B cell (primary cell): ENCODE data around the gene SLC24A3. TPM values are rescaled to one million over a fixed set of nuclear protein-coding genes. Genes with fewer than 3 reads are reported as not detected.

ENCODE experiments used
- ATAC-seq: fragments of 200-7000 bp; cut with Tn5 transposase; one replicate; pipeline ENCODE4 v1.10.0; 2021; ENCODE audit warnings: low read depth, mild to moderate bottlenecking, moderate number of reproducible peaks, moderate library complexity
- CTCF ChIA-PET: fragments of 350-600 bp; sonication (Branson Sonifier 250); formaldehyde crosslinking; loops from one replicate; lab custom pipeline; 2021; ENCODE audit warnings: antibody characterized with exemption, inconsistent platforms; lab: Charles Lee
- POLR2A ChIA-PET: fragments of 350-600 bp; sonication (Branson Sonifier 250); formaldehyde crosslinking; loops from one replicate; lab custom pipeline; 2021; ENCODE audit warnings: antibody characterized with exemption; lab: Charles Lee
- DNase-seq: peaks from one replicate; pipeline ENCODE4 v3.0.0; 2013
- H2AFZ ChIP-seq: 2 replicates; pipeline ENCODE4 v1.6.1; 2012; ENCODE audit warnings: mild to moderate bottlenecking, low read depth, low read length; ENCODE audit not compliant: insufficient read depth, poor library complexity, severe bottlenecking
- H3K27ac ChIP-seq, 2 donors: 1 replicate in 1 of 2; 2 replicates in 1 of 2; pipeline ENCODE4 v1.5.1; 2012 to 2013; ENCODE audit warnings: low read length in 2 of 2, mild to moderate bottlenecking in 2 of 2, moderate library complexity in 1 of 2
- H3K27me3 ChIP-seq, 4 experiments: fragments of 200-600 bp in 1 of 4; sonication (generic) in 1 of 4; replicated peaks in 1 of 4; 1 replicate in 2 of 4; 2 replicates in 2 of 4; pipeline versions ENCODE4 v1.6.1 to v1.7.0; 2013 to 2016; ENCODE audit warnings: low read length in 3 of 4, mild to moderate bottlenecking in 2 of 4, mixed read lengths in 1 of 4, moderate library complexity in 1 of 4; ENCODE audit not compliant: insufficient read depth in 4 of 4, control insufficient read depth in 3 of 4; ENCODE audit errors: control extremely low read depth in 1 of 4
- H3K36me3 ChIP-seq, 2 experiments: replicated peaks in 1 of 2; 1 replicate in 1 of 2; 2 replicates in 1 of 2; pipeline versions ENCODE4 v1.6.1 to v1.7.1; 2013; ENCODE audit warnings: low read length in 1 of 2; ENCODE audit not compliant: insufficient read depth in 2 of 2, control insufficient read depth in 1 of 2; ENCODE audit errors: control extremely low read depth in 1 of 2, extremely low read depth in 1 of 2
- H3K4me1 ChIP-seq, 2 donors: fragments of 200-600 bp in 1 of 2; sonication (generic) in 1 of 2; 1 replicate in 1 of 2; 2 replicates in 1 of 2; pipeline versions ENCODE4 v1.5.1 to v1.6.1; 2013 to 2017; ENCODE audit warnings: low read length in 2 of 2; ENCODE audit not compliant: control insufficient read depth in 2 of 2, insufficient read depth in 2 of 2
- H3K4me2 ChIP-seq: replicated peaks from 2 replicates; pipeline ENCODE3; 2012; ENCODE audit warnings: mild to moderate bottlenecking, low read depth, low read length; ENCODE audit not compliant: poor library complexity, severe bottlenecking
- H3K4me3 ChIP-seq, 5 experiments: fragments of 200-600 bp in 1 of 5; sonication (generic) in 1 of 5; 1 replicate in 3 of 5; 2 replicates in 2 of 5; pipeline versions ENCODE4 v1.5.1 to v1.7.0; 2011 to 2016; ENCODE audit warnings: low read length in 4 of 5, mild to moderate bottlenecking in 4 of 5, low read depth in 2 of 5, control low read depth in 1 of 5, moderate library complexity in 1 of 5; ENCODE audit not compliant: insufficient read depth in 1 of 5; ENCODE audit errors: control extremely low read depth in 1 of 5, extremely low read depth in 1 of 5
- H3K79me2 ChIP-seq: fragments of 200-600 bp; sonication (generic); one replicate; pipeline ENCODE4 v1.6.0; 2016; ENCODE audit warnings: low read length; ENCODE audit not compliant: control insufficient read depth, insufficient read depth
- H3K9ac ChIP-seq: fragments of 200-600 bp; sonication (generic); 2 replicates; pipeline ENCODE4 v1.6.1; 2017; ENCODE audit warnings: mild to moderate bottlenecking, low read length, moderate library complexity
- H3K9me3 ChIP-seq, 3 donors: one replicate each; pipeline versions ENCODE4 v1.6.1 to v1.7.1; 2013; ENCODE audit warnings: low read length in 2 of 3; ENCODE audit not compliant: control insufficient read depth in 2 of 3, insufficient read depth in 1 of 3; ENCODE audit errors: control extremely low read depth in 1 of 3
- H4K20me1 ChIP-seq: 2 replicates; pipeline ENCODE4 v1.6.0; 2012; ENCODE audit warnings: mild to moderate bottlenecking, low read length; ENCODE audit not compliant: insufficient read depth, control insufficient read depth, poor library complexity, severe bottlenecking
- H3K27ac Mint-ChIP-seq: one replicate; pipeline ENCODE4 v1.8.0; 2021; ENCODE audit warnings: mixed read lengths
- H3K27me3 Mint-ChIP-seq: one replicate; pipeline ENCODE4 v1.8.0; 2021; ENCODE audit warnings: mixed read lengths
- H3K4me1 Mint-ChIP-seq: one replicate; pipeline ENCODE4 v1.8.0; 2021; ENCODE audit warnings: mixed read lengths
- H3K4me3 Mint-ChIP-seq: one replicate; pipeline ENCODE4 v1.8.0; 2021; ENCODE audit warnings: mixed read lengths
- H3K9me3 Mint-ChIP-seq: one replicate; pipeline ENCODE4 v1.8.0; 2022; ENCODE audit warnings: mixed read lengths; ENCODE audit not compliant: insufficient read depth
- CTCF ChIP-seq: fragments of 200-600 bp; IDR thresholded peaks from one replicate; pipeline ENCODE4 v1.8.0; 2022; ENCODE audit warnings: antibody characterized with exemption, mild to moderate bottlenecking
- EZH2 ChIP-seq: IDR thresholded peaks from 2 replicates; pipeline ENCODE4 v1.6.1; 2012; ENCODE audit warnings: borderline replicate concordance, low read depth, mild to moderate bottlenecking, moderate library complexity, low read length; ENCODE audit not compliant: insufficient read depth, poor library complexity, severe bottlenecking
- WGBS: methylation state at CpG from one replicate; pipeline ENCODE4 v1.1.5; 2013; ENCODE audit warnings: missing lambda C conversion rate; ENCODE audit not compliant: insufficient coverage; 5-methylcytosine and 5-hydroxymethylcytosine counted together
- intact Hi-C: fragments of 100-400 bp; cut with micrococcal nuclease; formaldehyde crosslinking; loops from one replicate; pipeline ENCODE4 v1.10.0; 2022
- polyA plus RNA-seq: library from polyadenylated mRNA; depleted of rRNA; stranded (reverse); fragments of >200 nt; gene quantifications from 2 replicates; pipeline ENCODE4 v1.2.3, GENCODE V29; 2012
- total RNA-seq, 2 donors: library from RNA; stranded (reverse); fragments of 120-200 nt in 1 of 2; gene quantifications; 1 replicate in 1 of 2; 2 replicates in 1 of 2; pipeline versions ENCODE4 v1.2.3 to v1.2.4, GENCODE V29; 2013 to 2022

SLC24A3 gene
- total and polyA plus RNA-seq, 2 donors (not counting 1 experiment from before 2014, with no cell fraction given): not detected

GRCh38 chr20:19502169-19502568 lies 289.7 kb downstream of the SLC24A3 start:
- intact Hi-C loops: no loop called here
- no peak for ATAC-seq

GRCh38 chr20:19504251-19504650 lies 291.8 kb downstream of the SLC24A3 start:
- Mint-ChIP-seq H3K27ac (no peak overlapping the region), H3K4me1 (no peaks in the 10 kb centered on the region), H3K9me3 (no peaks in the 10 kb centered on the region), H3K27me3 (peaks cover 8% of the 10 kb centered on the region), H3K4me3 (no peak overlapping the region)
- DNase-seq: no peak
- H3K27me3 ChIP-seq: no peaks in the 10 kb centered on the region
- H3K4me3 ChIP-seq: no peak overlapping the region
- H2AFZ ChIP-seq: no peak overlapping the region
- H3K79me2 ChIP-seq: no peaks in the 10 kb centered on the region
- no peak overlapping the region for H3K4me2 ChIP-seq
- no peaks in the 10 kb centered on the region for H3K4me1 ChIP-seq
- no peaks in the 10 kb centered on the region for H3K36me3 ChIP-seq
- ATAC-seq: no peak
- H3K9ac ChIP-seq: no peak overlapping the region
- no peak for TF ChIP-seq EZH2
- no peak for TF ChIP-seq CTCF
- H3K9me3 ChIP-seq: no peaks in the 10 kb centered on the region
- H3K27ac ChIP-seq: no peak overlapping the region
- H4K20me1 ChIP-seq: no peaks in the 10 kb centered on the region
- ChIA-PET CTCF (no interaction called here), POLR2A (no interaction called here)
- intact Hi-C loops: no loop called here

More at GRCh38 chr20:19502169-19502568, 289.7 kb downstream of the SLC24A3 start:
- Histone ChIP-seq H3K27ac (no peak overlapping the region), H3K9me3 (no peaks in the 10 kb centered on the region), H3K4me1 (no peaks in the 10 kb centered on the region), H2AFZ (no peak overlapping the region), H3K27me3 (no peaks in the 10 kb centered on the region), H3K9ac (no peak overlapping the region), H3K4me2 (no peak overlapping the region), H3K4me3 (no peak overlapping the region), H4K20me1 (no peaks in the 10 kb centered on the region), H3K79me2 (no peaks in the 10 kb centered on the region), H3K36me3 (no peaks in the 10 kb centered on the region)
- Mint-ChIP-seq H3K4me1 (no peaks in the 10 kb centered on the region), H3K27me3 (peaks cover 8% of the 10 kb centered on the region), H3K9me3 (no peaks in the 10 kb centered on the region), H3K27ac (no peak overlapping the region), H3K4me3 (no peak overlapping the region)
- no peak for DNase-seq
- TF ChIP-seq CTCF (no peak), EZH2 (no peak)
- POLR2A ChIA-PET: no interaction called here
- WGBS: 97% methylated on average over 3 of the region's 5 CpGs
- CTCF ChIA-PET: no interaction called here
